Neural progenitor cell (in vitro differentiated cells): ENCODE measurements around the gene SLC2A11. TPM values are rescaled to one million over a fixed set of nuclear protein-coding genes. Genes with fewer than 3 reads are reported as not detected.

ENCODE experiments used
- DNase-seq: peaks from one replicate; pipeline ENCODE4 v3.0.0-alpha.2; 2016; ENCODE audit warnings: low spot score
- H2AFZ ChIP-seq: fragments of 200-600 bp; sonication (generic); replicated peaks from 2 replicates; pipeline ENCODE4 v1.6.1; 2016; ENCODE audit warnings: antibody characterized with exemption
- H3F3A ChIP-seq: fragments of 200-600 bp; sonication (generic); 2 replicates; pipeline ENCODE4 v1.6.1; 2016; ENCODE audit warnings: antibody characterized with exemption, low read depth
- H3K27ac ChIP-seq: fragments of 200-600 bp; sonication (generic); 2 replicates; pipeline ENCODE4 v1.5.1; 2016; ENCODE audit warnings: mild to moderate bottlenecking
- H3K27me3 ChIP-seq: fragments of 200-600 bp; sonication (generic); 2 replicates; pipeline ENCODE4 v1.6.1; 2016; ENCODE audit warnings: mild to moderate bottlenecking, moderate library complexity
- H3K36me3 ChIP-seq: fragments of 200-600 bp; sonication (generic); 2 replicates; pipeline ENCODE4 v1.5.1; 2016
- H3K4me1 ChIP-seq: fragments of 200-600 bp; sonication (generic); 2 replicates; pipeline ENCODE4 v1.6.1; 2016; ENCODE audit warnings: mixed run types
- H3K4me2 ChIP-seq: fragments of 200-600 bp; sonication (generic); 2 replicates; pipeline ENCODE4 v1.6.1; 2016
- H3K4me3 ChIP-seq: fragments of 200-600 bp; sonication (generic); 2 replicates; pipeline ENCODE4 v1.5.1; 2016
- H3K79me2 ChIP-seq: fragments of 200-600 bp; sonication (generic); 2 replicates; pipeline ENCODE4 v1.6.1; 2016; ENCODE audit warnings: low read depth
- H3K9ac ChIP-seq: fragments of 200-600 bp; sonication (generic); 2 replicates; pipeline ENCODE4 v1.6.1; 2016
- H3K9me3 ChIP-seq: fragments of 200-600 bp; sonication (generic); 2 replicates; pipeline ENCODE4 v1.5.1; 2016; ENCODE audit warnings: low read depth
- H4K20me1 ChIP-seq: fragments of 200-600 bp; sonication (generic); 2 replicates; pipeline ENCODE4 v1.6.1; 2016; ENCODE audit warnings: low read depth
- H3K27ac Mint-ChIP-seq: 3 replicates; pipeline ENCODE4 v1.8.0; 2021; ENCODE audit warnings: mixed read lengths
- H3K27me3 Mint-ChIP-seq: 2 replicates; pipeline ENCODE4 v1.8.0; 2022; ENCODE audit warnings: low read depth, mild to moderate bottlenecking, inconsistent platforms, moderate library complexity, mixed read lengths; ENCODE audit not compliant: insufficient read depth
- H3K36me3 Mint-ChIP-seq: 3 replicates; pipeline ENCODE4 v1.8.0; 2021; ENCODE audit warnings: mixed read lengths
- H3K4me1 Mint-ChIP-seq: 3 replicates; pipeline ENCODE4 v1.8.0; 2021; ENCODE audit warnings: mixed read lengths
- H3K4me3 Mint-ChIP-seq: 3 replicates; pipeline ENCODE4 v1.8.0; 2021; ENCODE audit warnings: mild to moderate bottlenecking, moderate library complexity, mixed read lengths
- H3K9me3 Mint-ChIP-seq: 3 replicates; pipeline ENCODE4 v1.8.0; 2020; ENCODE audit warnings: mixed read lengths
- CTCF ChIP-seq: fragments of 200-600 bp; sonication (generic); IDR thresholded peaks from 2 replicates; pipeline ENCODE4 v1.5.1; 2017; ENCODE audit warnings: antibody characterized with exemption, mild to moderate bottlenecking
- EZH2 ChIP-seq: fragments of 200-600 bp; sonication (generic); IDR thresholded peaks from 2 replicates; pipeline ENCODE4 v1.6.1; 2017; ENCODE audit warnings: antibody characterized with exemption, mild to moderate bottlenecking, moderate library complexity
- EZH2phosphoT487 ChIP-seq: fragments of 200-600 bp; sonication (generic); IDR thresholded peaks from 2 replicates; pipeline ENCODE4 v1.6.1; 2017; ENCODE audit warnings: antibody characterized with exemption
- total RNA-seq: library from RNA; depleted of rRNA; stranded (reverse); fragments of >200 nt; gene quantifications from 2 replicates; pipeline ENCODE4 v1.2.3, GENCODE V29; 2015; ENCODE audit warnings: low replicate concordance

Gene SLC2A11
- total RNA-seq, 1 donor from 2014 or later: 3.8 TPM

GRCh38 chr22:23820748-23821211 lies 36.9 kb upstream of the SLC2A11 start:
- Mint-ChIP-seq H3K9me3 (no peaks in the 10 kb centered on the region), H3K27me3 (peaks cover 5% of the 10 kb centered on the region), H3K4me3 (no peak overlapping the region), H3K4me1 (no peaks in the 10 kb centered on the region), H3K36me3 (peaks cover 56% of the 10 kb centered on the region), H3K27ac (no peak overlapping the region)
- Histone ChIP-seq H3K36me3 (peaks cover 5% of the 10 kb centered on the region), H3F3A (no peaks in the 10 kb centered on the region), H3K27ac (no peak overlapping the region), H3K9ac (no peak overlapping the region), H3K79me2 (no peaks in the 10 kb centered on the region), H3K4me2 (no peak overlapping the region), H3K27me3 (no peaks in the 10 kb centered on the region), H3K4me3 (no peak overlapping the region), H4K20me1 (no peaks in the 10 kb centered on the region), H3K9me3 (no peaks in the 10 kb centered on the region), H2AFZ (no peak overlapping the region), H3K4me1 (no peaks in the 10 kb centered on the region)
- TF ChIP-seq EZH2phosphoT487 (no peak), EZH2 (no peak), CTCF (no peak)
- DNase-seq: no peak

- Mint-ChIP-seq H3K4me1 (no peaks in the 10 kb centered on the region), H3K9me3 (no peaks in the 10 kb centered on the region), H3K27me3 (peaks cover 3% of the 10 kb centered on the region), H3K27ac (no peak overlapping the region), H3K4me3 (no peak overlapping the region), H3K36me3 (peaks cover 54% of the 10 kb centered on the region)
- H3F3A ChIP-seq: no peaks in the 10 kb centered on the region
- no peak overlapping the region for H3K27ac ChIP-seq
- no peaks in the 10 kb centered on the region for H4K20me1 ChIP-seq
- no peak overlapping the region for H2AFZ ChIP-seq
- H3K4me2 ChIP-seq: no peak overlapping the region
- H3K27me3 ChIP-seq: no peaks in the 10 kb centered on the region
- no peaks in the 10 kb centered on the region for H3K79me2 ChIP-seq
- H3K4me3 ChIP-seq: no peak overlapping the region
- H3K4me1 ChIP-seq: no peaks in the 10 kb centered on the region
- no peaks in the 10 kb centered on the region for H3K9me3 ChIP-seq
- H3K36me3 ChIP-seq: peaks cover 5% of the 10 kb centered on the region
- TF ChIP-seq CTCF (no peak), EZH2 (no peak), EZH2phosphoT487 (no peak)
- no peak for DNase-seq
- H3K9ac ChIP-seq: no peak overlapping the region
Observed at GRCh38 chr22:23822101-23822671, 35.5 kb upstream of the SLC2A11 start.

GRCh38 chr22:23823331-23823791 lies 34.3 kb upstream of the SLC2A11 start:
- no peak overlapping the region for H3K27ac Mint-ChIP-seq

More at GRCh38 chr22:23823331-23823791, 34.3 kb upstream of the SLC2A11 start:
- Histone ChIP-seq H3K79me2 (no peaks in the 10 kb centered on the region), H3F3A (no peaks in the 10 kb centered on the region), H2AFZ (no peak overlapping the region), H3K4me2 (no peak overlapping the region), H3K27ac (no peak overlapping the region), H3K4me3 (no peak overlapping the region), H3K9me3 (no peaks in the 10 kb centered on the region), H3K9ac (no peak overlapping the region), H3K27me3 (no peaks in the 10 kb centered on the region), H3K36me3 (peaks cover 4% of the 10 kb centered on the region), H4K20me1 (no peaks in the 10 kb centered on the region), H3K4me1 (no peaks in the 10 kb centered on the region)
- DNase-seq: no peak
- no peak for TF ChIP-seq CTCF
- no peak for TF ChIP-seq EZH2
- TF ChIP-seq EZH2phosphoT487: no peak
- H3K9me3 Mint-ChIP-seq: no peaks in the 10 kb centered on the region
- peaks cover 52% of the 10 kb centered on the region for H3K36me3 Mint-ChIP-seq
- no peak overlapping the region for H3K4me3 Mint-ChIP-seq
- H3K27me3 Mint-ChIP-seq: peaks cover 3% of the 10 kb centered on the region
- H3K4me1 Mint-ChIP-seq: no peaks in the 10 kb centered on the region
